IMR-90 (cell line): ENCODE data around the gene COL20A1. TPM values are rescaled to one million over a fixed set of nuclear protein-coding genes. Genes with fewer than 3 reads are reported as not detected.

Source experiments
- CEBPB ChIP-seq: IDR thresholded peaks from 2 replicates; pipeline ENCODE4 v1.6.1; 2012; ENCODE audit warnings: low read depth, low read length, improper control_type of control experiment
- MAFK ChIP-seq: IDR thresholded peaks from 2 replicates; pipeline ENCODE4 v1.6.1; 2012; ENCODE audit warnings: low read depth, low read length, improper control_type of control experiment
- NFE2L2 ChIP-seq: fragments of 150-350 bp; IDR thresholded peaks from 2 replicates; pipeline ENCODE4 v1.6.1; 2016; ENCODE audit warnings: low read depth, mild to moderate bottlenecking, low read length
- RAD21 ChIP-seq: IDR thresholded peaks from 2 replicates; pipeline ENCODE4 v1.6.1; 2012; ENCODE audit warnings: low read length, improper control_type of control experiment
- polyA plus RNA-seq, 3 experiments: library from polyadenylated mRNA; depleted of rRNA; stranded (reverse); fragments of >200 nt; gene quantifications; 2 replicates each; pipeline ENCODE4 v1.2.3, GENCODE V29; 2012; ENCODE audit warnings: low replicate concordance in 1 of 3
- total RNA-seq: library from RNA; depleted of rRNA; stranded (reverse); fragments of >200 nt; gene quantifications from 2 replicates; pipeline ENCODE4 v1.2.3, GENCODE V29; 2012
- TF ChIP-seq, protein P1 (sequence below): fragments of 150-350 bp; IDR thresholded peaks from 2 replicates; pipeline ENCODE4 v1.6.1; 2017; ENCODE audit warnings: mild to moderate bottlenecking, antibody characterized with exemption, low read length, low read depth

Gene COL20A1
- total and polyA plus RNA-seq, 2 of the 4 experiments (the other 2 are of a cell fraction) = not detected

DNA sequence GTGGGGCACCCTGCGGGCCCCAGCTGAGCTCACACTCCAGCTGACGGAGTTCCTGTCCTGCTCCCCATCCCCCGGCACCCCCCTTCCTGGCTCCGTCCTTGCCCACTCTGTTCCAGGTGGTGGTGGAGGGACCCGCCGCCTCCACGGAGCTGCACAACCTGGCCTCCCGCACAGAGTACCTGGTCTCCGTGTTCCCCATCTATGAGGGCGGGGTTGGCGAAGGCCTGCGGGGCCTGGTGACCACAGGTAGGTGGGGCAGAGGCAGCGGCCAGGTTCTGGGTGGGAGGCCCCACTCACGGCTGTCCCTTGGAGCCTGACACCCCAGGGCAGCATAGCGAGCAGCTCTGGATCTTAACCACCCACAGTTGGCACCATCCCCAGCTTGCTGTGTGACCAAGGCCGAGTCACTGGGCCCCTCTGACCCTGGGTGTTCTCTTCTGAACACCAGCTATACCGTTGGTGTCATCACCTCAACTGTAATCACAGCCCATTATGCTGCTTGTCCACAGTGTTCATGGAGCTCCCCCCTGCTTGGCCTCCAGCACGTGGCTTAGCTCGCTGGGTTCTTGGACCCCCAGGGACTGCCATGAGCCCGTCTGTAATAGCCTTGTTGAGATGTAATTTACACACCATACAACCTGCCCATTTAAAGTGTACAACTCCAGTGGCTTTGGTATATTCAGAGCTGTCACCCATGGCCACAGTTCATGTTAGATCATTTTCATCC lies 17.4 kb downstream of the COL20A1 start (continued):
- TF ChIP-seq, protein P1, sequence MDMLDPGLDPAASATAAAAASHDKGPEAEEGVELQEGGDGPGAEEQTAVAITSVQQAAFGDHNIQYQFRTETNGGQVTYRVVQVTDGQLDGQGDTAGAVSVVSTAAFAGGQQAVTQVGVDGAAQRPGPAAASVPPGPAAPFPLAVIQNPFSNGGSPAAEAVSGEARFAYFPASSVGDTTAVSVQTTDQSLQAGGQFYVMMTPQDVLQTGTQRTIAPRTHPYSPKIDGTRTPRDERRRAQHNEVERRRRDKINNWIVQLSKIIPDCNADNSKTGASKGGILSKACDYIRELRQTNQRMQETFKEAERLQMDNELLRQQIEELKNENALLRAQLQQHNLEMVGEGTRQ = no peak
- TF ChIP-seq CEBPB = no peak
- no peak for TF ChIP-seq MAFK
- TF ChIP-seq NFE2L2 = no peak
- no peak for TF ChIP-seq RAD21
